HG03439 (cell line): Measurements from ENCODE around the gene CD247.

ENCODE experiments used
- ATAC-seq: cut with Tn5 transposase; IDR thresholded peaks from one replicate; pipeline ENCODE4 v1.9.1; 2021; ENCODE audit warnings: mild to moderate bottlenecking, moderate library complexity; ENCODE audit not compliant: unreplicated experiment

CD247 gene

DNA sequence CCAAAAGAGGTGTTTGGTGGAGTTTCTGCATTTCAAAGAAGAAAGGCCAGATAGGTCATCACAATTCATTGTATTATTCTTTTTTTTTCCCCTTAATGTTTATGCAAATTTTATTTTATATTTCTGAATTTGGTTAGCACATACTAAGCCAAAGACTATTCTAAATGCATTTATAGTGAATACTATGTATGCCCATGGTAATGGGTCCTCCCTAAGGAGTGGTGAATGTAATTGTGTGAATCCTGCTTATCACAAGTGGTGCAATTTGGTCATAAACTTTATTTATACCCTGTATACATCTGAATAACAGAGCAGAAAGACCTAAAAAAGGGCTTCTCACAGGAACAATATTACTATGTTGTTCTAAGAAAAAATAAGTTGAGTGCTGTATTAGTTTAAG, 99.1 kb downstream of the CD247 start:
- no peak for ATAC-seq

DNA sequence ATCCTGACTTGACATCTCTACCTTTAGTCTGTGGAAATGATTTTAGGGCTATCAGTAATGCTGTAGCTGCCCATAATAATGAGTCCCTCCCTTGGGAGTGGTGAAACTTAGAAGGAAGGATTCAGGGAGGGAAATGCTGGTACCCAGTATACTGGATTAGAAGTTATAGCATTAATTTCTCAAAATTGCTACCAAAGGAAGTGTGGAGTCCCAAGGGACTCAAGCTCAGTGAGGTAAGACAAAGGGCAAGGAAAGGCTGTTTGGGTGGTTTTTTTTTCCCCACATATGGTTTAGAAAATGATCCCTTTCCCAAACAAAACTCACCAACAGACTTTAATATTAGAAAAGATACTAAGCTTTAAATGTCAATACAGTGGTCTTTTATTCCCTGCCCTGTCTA, 99.9 kb downstream of the CD247 start:
- no peak for ATAC-seq

DNA sequence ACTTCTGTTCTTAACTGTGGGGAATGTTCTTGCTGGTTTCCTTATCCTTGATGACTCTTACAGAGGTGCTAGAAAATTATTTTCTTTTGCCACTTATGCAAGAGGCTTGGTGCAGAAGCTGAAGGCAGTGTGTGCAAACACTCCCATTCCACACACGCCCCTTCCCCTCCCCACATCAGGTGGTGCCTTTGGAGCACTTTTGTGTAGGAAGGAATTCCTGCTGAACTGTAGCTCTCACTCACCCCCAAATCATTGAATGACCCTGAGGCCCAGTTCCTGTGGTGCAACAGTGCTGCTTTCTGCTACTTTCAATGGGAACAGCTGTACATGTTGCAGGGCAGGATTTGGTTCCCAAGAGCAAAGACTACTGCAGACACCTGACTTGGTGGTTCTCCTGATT, 101.8 kb downstream of the CD247 start:
- no peak for ATAC-seq

DNA sequence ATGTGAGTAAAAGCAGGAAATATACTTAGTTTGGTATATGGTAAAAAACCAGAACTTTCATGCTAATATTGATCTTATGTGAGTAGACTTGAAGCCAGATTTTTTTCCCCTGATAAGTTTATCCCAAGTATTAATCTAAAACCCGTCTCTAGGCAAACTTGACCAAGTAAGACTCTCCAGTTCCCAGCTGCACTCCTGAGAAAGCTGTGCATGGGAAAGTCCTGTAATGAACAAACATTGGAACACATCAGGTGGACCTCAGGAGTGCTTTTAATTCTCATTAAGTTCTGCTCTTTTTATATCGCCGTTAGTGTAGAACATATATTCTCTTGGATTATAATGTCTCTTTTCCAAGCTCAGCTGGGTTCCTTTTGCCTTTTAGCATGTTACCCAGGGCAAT, 105.0 kb downstream of the CD247 start:
- no peak for ATAC-seq

DNA sequence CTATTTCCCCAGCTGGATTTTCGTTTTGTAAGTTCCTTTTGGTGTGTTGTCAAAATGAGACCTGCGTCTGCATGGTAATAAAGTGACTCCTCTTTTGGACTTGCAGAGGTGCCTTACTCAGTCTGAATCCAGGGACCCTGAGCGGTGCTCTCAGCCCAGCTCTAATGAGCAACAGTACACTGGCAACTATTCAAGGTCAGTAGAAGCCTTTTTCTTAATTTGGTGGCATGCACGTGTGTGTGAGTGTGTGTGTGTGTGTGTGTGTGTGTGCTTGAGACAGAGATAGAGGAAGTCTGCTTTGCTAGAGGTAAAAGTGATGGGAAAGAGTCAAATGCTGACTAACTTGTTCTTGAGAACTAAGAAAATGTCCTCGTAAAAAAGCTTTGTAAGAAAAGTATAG, 105.4 kb downstream of the CD247 start:
- ATAC-seq, result no peak

DNA sequence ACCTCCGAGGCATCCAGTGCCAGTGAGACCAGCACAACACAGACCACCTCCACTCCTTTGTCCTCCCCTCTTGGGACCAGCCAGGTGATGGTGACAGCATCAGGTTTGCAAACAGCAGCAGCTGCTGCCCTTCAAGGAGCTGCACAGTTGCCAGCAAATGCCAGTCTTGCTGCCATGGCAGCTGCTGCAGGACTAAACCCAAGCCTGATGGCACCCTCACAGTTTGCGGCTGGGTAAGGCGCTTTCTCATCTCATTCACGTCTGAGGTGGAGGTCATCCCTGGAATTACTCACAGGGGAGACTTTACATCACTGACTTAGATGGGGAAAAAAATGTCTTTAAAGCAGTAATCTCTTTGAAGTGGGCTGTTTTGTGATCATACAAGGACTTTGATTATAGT, 106.3 kb downstream of the CD247 start:
- no peak for ATAC-seq

DNA sequence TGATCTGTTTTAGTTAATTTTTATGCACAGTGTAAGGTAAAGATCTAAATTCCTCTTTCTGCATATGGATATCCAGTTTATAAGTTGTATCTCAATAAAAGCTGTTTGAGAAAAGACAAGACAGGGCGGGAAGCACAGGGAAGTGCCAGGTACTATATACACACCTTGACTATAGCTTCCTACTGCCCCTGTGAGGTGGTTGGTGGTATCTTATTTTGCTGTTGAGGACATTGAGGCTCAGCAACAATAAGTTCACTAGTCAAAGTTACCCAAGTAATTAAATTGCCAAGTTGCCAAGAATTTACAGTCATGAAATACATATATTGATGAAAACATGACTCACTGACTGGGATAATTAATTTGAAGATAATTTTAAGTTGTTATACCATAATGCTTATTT, 109.1 kb downstream of the CD247 start:
- no peak for ATAC-seq

DNA sequence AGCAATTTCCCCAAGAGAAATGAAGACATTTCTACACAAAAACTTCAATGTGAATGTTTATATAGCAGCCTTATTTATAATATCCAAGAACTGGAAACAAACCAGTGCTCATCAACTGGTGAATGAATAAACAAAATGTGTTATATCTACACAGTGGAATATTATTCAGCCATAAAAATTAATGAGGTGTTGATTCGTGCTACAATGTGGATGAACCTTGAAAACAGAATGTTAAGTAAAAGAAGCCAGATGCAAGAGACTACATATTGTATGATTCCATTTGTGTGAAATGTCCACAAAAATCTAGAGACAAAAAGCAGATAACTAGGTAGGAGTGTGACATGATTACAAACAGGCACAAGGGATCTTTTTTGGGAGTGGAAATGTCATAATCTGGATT, 110.0 kb downstream of the CD247 start:
- no peak for ATAC-seq

DNA sequence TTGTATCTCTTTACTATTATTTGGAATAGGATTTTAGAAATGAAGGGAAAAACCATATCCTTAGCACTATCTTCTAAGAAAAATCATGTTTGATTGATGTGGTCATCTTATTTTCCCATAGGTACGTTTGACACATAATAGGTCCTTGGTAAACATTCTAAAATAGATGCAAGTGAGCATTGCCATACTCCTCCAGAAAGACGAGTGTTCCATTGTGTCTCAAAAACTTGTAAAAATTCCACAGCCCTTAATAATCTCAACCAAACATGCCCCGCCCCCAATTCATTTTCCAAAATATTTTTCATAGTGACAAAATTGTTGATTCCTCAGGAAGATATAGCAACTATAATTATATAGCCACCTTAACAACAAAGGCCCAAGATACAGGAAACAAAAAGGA, 113.4 kb downstream of the CD247 start:
- ATAC-seq, result no peak

DNA sequence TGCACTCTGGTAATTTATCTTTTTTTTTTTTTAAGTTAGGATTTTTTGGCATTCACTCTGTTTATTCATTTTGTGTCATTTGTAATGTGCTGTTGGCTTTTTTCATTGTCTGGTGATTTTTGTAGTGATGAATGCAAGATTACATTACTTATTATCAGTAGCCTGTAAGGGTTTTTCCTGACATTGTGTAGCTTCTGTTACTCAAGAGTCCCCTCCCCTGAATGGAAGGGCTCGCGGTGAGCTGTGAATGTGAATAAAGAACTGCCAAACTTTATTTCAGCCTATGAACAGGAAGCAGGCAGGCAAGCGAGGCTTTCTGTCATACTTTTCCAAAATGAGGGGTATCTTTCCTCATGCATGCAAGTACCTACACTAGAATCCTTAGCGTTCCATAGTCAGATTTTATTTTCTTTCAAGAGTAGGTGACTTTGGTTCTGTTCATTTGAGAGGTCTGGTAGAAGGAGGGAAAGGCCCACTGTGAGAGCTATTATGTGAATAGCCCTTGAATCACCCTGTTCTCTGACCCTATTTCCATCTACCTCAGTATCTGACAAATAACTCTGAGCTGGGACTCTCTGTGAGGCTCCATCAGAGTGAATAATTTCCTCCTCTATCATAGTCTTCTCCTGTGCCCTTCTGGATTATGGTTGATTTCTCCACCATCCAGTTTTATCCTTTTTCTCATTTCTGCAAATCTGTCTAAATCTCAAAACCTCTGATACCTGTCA, 114.0 kb downstream of the CD247 start:
- no peak for ATAC-seq

DNA sequence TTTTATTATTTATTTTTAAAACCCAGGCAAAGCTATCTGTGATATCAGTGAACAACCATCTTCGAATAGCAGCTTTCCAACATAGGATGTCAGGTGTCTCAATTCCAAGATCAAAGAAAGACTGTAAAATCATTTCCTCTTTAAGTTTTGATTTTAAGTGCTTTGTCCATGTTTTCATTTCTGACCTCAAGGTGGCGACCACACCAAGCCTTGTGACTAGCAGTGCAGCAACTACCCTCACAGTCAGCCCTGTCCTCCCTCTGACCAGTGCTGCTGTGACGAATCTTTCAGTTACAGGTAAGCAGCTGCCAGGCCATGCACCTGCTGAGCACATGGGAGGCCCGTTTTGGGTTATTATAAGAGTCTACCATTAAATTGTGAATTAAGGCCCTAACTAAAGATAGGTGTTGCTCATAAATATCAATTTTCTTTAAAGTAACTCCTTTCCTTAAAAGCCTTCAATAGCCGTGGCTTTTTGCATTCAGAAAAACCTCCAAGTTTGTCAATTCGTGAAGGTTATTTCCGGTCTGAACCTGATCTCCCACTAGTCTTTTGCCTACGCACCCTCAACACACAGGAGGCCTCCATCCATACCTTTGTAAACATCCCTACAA, 117.0 kb downstream of the CD247 start:
- peak; percentile 70 for ATAC-seq

DNA sequence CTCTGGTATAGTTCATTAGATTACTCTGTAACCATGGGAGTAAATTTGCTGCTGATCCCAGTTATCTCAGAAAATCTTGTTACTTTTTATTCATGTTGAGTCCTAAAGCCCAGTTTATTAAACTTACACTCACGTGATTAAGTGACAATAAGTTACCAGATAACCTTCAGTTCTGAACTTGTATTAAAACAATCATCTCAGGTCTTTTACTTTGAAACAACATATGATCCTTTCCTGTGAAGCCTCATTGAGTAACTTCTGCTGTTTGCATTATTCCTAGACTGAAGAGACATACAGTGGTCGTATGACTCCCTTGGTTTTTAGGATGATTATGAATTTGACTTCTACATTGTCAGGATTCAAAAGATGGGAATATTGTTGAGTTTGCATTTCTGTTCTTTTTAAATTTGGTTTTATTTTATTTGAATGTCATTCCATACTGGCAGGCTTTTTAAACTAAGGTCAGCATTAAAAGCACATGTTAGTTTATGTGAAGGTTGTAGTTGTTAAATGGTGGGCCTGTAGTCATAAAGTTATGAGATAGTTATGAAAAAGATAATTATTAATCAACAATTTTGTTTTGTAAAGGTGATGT, 117.9 kb downstream of the CD247 start:
- ATAC-seq, result no peak

DNA sequence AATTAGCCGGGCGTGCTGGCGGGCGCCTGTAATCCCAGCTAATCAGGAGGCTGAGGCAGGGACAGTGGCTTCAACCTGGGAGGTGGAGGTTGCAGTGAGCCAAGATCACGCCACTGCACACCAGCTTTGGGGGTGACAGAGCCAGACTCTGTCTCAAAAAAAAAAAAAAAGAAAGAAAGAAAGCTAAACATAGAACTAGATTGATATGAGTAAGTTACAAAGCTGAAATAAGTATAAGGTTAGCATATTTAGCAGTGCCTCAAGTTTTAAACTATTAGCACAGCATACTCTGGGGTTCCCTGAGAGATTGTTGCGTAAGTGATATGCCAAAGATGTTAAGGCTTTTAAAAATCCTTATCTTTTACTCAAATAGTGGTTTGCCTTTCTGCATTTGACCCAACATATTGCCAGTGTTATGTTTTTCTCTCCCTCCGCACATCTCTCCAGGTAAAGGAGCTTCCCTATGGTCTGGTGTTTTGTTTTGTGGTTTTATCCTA, 126.1 kb downstream of the CD247 start:
- ATAC-seq, result no peak

DNA sequence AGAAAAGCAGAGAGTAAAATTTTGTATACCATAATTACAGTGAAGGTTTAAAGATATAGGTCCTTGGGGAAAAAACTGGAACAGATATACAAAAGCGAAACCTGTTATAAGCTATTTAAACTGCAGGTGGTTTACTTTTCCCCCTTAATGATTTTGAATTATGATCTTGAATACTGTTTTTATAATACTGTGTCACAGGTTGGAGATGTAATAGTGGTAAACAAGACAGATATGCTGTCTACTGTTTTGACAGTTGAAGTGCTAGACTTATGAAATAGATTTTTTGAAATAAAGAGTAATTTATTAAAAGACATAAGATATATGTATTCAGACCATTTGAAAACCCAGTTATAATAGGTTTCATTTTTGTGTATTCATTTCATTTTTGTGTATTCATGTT, 129.4 kb downstream of the CD247 start:
- no peak for ATAC-seq

DNA sequence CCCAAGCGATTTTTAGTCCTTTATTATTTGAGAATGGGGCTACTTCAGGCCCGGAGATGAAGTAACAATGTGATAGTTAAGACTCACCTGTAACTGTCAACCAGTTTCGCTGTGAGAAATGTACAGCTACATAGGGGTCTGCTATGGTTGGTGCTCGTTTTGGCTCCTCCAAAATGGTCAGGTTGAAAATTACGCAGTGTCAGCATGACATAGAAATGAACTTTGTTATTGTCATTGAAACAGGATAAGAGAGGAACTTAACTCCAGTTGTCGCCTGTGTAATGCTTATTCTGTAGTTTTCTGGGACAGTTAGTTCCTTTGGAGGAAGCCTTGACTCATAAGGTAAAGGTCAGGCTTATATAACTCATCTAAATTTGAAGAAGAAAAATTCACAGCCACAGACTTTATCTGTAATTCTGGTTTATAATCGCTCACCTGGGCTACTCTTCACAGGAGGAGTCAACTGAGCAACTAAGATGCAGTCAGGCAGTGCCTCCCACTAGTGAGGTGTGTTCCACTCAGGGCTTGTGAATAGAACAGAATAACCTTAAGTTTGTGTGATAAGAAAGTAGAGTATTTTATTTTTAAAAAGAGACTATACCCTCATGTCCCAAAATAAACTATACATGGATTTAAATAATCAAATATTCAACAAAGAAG, 130.9 kb downstream of the CD247 start:
- ATAC-seq, result no peak
